IPS DF 6.9 (cell line): ENCODE measurements around the gene PLCB1.

Experiments used
- DNase-seq: peaks from one replicate; pipeline ENCODE4 v3.0.0-alpha.2; 2013; ENCODE audit warnings: low read depth, low spot score
- H3K27ac ChIP-seq: one replicate; pipeline ENCODE4 v1.5.1; 2013; ENCODE audit warnings: low read length, control low read depth
- H3K27me3 ChIP-seq: 2 replicates; pipeline ENCODE4 v1.6.1; 2013; ENCODE audit warnings: mild to moderate bottlenecking, low read length; ENCODE audit not compliant: control insufficient read depth, insufficient read depth
- H3K36me3 ChIP-seq: 2 replicates; pipeline ENCODE4 v1.6.1; 2013; ENCODE audit warnings: low read length; ENCODE audit not compliant: control insufficient read depth, insufficient read depth
- H3K4me1 ChIP-seq: 2 replicates; pipeline ENCODE4 v1.6.1; 2013; ENCODE audit warnings: low read length; ENCODE audit not compliant: control insufficient read depth, insufficient read depth
- H3K4me3 ChIP-seq: 2 replicates; pipeline ENCODE4 v1.5.1; 2013; ENCODE audit warnings: mild to moderate bottlenecking, low read length
- H3K9me3 ChIP-seq: 2 replicates; pipeline ENCODE4 v1.6.1; 2013; ENCODE audit warnings: low read length, inconsistent platforms; ENCODE audit not compliant: control insufficient read depth, insufficient read depth
- WGBS: extraction: QIAGEN DNeasy Blood & Tissue Kit; methylation state at CpG from one replicate; pipeline ENCODE4 v1.1.7; 2013; ENCODE audit warnings: mixed read lengths, missing lambda C conversion rate; ENCODE audit not compliant: insufficient read length, insufficient coverage; 5-methylcytosine and 5-hydroxymethylcytosine counted together

Gene PLCB1

DNA sequence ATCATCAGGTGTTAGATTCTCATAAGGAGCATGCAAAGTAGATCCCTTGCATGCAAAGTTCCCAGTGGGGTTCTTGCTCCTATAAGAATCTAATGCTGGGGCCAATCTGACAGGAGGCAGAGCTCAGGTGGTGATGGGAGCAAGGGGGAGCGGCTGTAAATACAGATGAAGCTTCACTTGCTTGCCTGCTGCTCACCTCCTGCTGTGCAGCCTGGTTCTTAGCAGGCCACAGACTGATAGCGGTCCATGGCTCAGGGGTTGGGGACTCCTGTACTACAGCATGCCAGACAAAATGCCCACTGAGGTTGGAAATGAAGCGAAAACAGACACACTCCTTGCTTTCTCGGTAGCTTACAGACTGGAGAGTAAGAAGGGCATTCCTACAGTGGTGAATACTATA lies 386.8 kb downstream of the PLCB1 start:
- no peak for DNase-seq
- no CpG with 5 or more reads among the region's 4 CpGs for WGBS
- no peak overlapping the region for H3K27ac ChIP-seq

DNA sequence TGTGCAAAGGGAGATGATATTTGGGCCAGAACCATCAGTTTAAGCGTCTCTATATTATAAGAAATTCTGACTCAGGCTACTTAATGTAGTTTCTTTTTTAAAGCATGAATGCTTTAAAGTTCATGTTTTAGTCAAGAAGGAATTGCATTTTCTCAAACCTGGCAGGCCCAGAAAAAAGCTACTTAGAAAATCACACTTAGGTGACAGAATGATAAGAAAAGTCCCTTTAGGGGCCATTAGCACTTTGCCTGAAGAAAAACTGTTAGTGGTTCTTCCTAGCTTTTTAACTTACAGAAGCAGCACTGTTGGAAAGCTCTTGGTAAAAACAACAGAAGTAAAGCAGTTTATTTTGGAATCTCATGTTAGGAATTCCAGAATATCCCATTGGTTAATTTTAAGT lies 387.8 kb downstream of the PLCB1 start:
- Histone ChIP-seq H3K9me3 (no peaks in the 10 kb centered on the region), H3K27ac (no peak overlapping the region), H3K4me1 (no peaks in the 10 kb centered on the region), H3K27me3 (no peaks in the 10 kb centered on the region), H3K36me3 (no peaks in the 10 kb centered on the region), H3K4me3 (no peak overlapping the region)
- DNase-seq: no peak
- no CpG with 5 or more reads among the region's 1 CpG for WGBS

More for the DNA sequence above, 386.8 kb downstream of the PLCB1 start:
- Histone ChIP-seq H3K9me3 (no peaks in the 10 kb centered on the region), H3K4me3 (no peak overlapping the region), H3K27me3 (no peaks in the 10 kb centered on the region), H3K4me1 (no peaks in the 10 kb centered on the region), H3K36me3 (no peaks in the 10 kb centered on the region)

DNA sequence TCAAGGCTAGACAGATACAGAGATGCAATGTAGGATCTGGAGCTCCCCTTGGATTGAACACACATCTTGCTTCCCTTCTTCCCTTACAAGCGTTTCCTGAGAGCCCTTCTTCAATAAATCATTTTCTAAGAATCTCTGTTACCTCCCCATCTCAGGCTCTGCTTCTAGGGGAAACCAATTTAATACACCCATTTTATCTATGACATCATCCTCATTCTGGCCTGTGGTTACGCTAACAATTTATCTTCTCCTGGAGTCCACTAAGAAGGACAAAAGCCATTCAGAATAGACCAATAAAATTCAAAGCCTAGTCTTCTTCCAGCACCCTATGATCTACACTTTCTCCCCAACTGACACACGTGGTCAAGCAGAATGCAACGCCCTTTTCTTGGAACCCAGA lies 390.1 kb downstream of the PLCB1 start:
- Histone ChIP-seq H3K9me3 (no peaks in the 10 kb centered on the region), H3K4me3 (no peak overlapping the region), H3K36me3 (no peaks in the 10 kb centered on the region), H3K27me3 (no peaks in the 10 kb centered on the region), H3K4me1 (no peaks in the 10 kb centered on the region), H3K27ac (no peak overlapping the region)
- no peak for DNase-seq
- no CpG with 5 or more reads among the region's 4 CpGs for WGBS

DNA sequence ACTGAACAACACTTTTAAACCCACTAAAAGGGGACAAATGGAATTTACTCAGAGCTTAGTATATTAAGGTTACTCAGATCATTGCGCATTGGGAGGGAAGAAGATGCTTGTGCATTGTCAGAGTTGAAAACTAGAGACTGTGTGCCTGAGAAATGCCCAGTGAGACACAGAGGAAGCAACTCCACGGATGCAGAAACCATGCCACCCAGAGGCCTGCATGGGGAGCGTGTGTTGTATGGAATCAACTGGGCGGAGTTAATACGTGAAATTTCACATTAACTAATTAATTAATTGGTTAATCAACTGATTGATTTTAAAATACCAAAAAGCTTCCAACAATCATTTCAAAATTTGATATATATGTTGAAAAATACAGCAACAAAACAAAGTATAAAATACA lies 391.6 kb downstream of the PLCB1 start:
- Histone ChIP-seq H3K36me3 (no peaks in the 10 kb centered on the region), H3K4me3 (no peak overlapping the region), H3K27me3 (no peaks in the 10 kb centered on the region), H3K27ac (no peak overlapping the region), H3K4me1 (no peaks in the 10 kb centered on the region), H3K9me3 (no peaks in the 10 kb centered on the region)
- DNase-seq: no peak
- no CpG with 5 or more reads among the region's 5 CpGs for WGBS

DNA sequence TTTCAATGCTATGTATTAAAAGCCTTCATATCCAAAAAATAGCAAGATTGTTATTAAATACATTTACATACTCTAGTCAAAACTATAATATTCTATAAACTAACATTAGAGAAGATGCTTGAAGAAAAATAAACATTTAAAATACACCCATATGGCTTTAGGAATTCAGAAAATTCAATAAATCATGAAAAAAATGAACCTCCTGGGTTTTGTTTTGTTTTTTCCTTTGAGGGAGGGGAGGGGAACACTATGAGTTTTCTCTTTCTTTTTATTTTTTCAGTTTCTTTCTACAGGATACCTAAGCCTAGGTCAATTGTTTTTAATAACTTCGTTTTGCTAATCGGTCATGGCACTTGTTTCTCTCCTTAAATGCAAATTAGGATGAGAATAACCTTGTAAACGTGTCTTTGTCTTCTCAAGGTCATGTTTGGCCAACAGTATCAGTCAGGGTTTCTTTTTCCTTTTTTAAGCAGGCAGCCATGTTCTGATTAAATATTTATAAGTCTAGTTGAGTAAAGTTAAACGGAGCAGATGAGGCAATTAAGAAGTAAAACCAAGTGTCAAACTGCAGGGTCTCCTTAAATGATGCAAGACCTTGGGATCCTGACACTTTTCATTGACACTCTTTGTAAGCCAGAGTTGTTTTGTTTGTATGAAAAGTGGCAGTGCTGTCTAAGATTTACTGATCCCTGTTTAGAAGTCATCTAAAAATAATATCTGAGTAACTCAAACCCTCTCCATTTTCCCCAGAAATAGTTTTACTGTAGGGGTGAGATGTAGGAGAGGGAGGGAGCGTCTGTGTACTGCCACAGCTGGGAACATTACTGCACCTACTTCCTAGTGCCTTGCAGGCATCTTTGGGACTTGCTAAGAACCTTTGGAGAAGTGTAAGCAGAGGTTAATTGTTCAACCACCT lies 392.3 kb downstream of the PLCB1 start:
- DNase-seq: no peak
- no peak overlapping the region for H3K27ac ChIP-seq
- no peaks in the 10 kb centered on the region for H3K9me3 ChIP-seq
- no peaks in the 10 kb centered on the region for H3K4me1 ChIP-seq
- H3K27me3 ChIP-seq: no peaks in the 10 kb centered on the region
- no CpG with 5 or more reads among the region's 5 CpGs for WGBS
- no peaks in the 10 kb centered on the region for H3K36me3 ChIP-seq
- no peak overlapping the region for H3K4me3 ChIP-seq

DNA sequence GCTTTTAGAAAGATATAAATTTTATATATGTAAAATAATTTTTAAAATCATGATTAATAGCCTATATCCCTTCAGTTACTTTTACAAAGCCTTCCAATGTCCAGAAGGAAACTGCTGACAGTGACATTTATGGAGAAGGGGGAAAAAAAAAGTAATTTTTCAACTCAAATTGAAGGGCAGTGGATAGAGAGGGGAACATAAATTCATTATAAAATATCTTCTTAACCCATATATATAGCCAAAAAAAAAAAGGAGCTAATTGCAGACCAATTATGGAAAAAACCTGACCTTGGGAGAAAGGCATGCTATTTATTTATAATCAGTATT lies 392.9 kb downstream of the PLCB1 start:
- H3K27ac ChIP-seq: no peak overlapping the region
- no peak for DNase-seq
- H3K27me3 ChIP-seq: no peaks in the 10 kb centered on the region
- no peaks in the 10 kb centered on the region for H3K36me3 ChIP-seq
- no peaks in the 10 kb centered on the region for H3K9me3 ChIP-seq
- H3K4me3 ChIP-seq: no peak overlapping the region
- no peaks in the 10 kb centered on the region for H3K4me1 ChIP-seq

DNA sequence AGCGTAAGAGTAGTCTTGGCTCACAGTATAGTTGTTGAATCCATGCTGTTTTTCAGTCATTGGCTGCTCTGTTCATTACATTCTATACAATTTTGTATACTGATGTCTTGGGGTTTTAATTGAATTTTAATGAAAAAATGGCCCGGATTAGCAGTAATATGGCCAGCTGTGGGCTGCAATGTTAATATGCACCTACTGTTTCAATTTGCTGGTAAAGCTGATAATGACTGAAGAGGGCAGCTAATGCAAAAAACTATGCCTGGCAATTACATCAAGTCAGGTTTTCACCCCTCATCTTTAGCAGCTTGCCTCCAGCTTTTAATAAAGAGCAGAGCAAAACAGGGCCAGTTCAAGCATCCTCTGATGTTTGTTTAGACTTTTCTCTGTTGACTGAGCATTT lies 394.5 kb downstream of the PLCB1 start:
- Histone ChIP-seq H3K36me3 (no peaks in the 10 kb centered on the region), H3K4me1 (no peaks in the 10 kb centered on the region), H3K27ac (no peak overlapping the region), H3K27me3 (no peaks in the 10 kb centered on the region), H3K9me3 (no peaks in the 10 kb centered on the region), H3K4me3 (no peak overlapping the region)
- WGBS: no CpG with 5 or more reads among the region's 2 CpGs
- DNase-seq: no peak

DNA sequence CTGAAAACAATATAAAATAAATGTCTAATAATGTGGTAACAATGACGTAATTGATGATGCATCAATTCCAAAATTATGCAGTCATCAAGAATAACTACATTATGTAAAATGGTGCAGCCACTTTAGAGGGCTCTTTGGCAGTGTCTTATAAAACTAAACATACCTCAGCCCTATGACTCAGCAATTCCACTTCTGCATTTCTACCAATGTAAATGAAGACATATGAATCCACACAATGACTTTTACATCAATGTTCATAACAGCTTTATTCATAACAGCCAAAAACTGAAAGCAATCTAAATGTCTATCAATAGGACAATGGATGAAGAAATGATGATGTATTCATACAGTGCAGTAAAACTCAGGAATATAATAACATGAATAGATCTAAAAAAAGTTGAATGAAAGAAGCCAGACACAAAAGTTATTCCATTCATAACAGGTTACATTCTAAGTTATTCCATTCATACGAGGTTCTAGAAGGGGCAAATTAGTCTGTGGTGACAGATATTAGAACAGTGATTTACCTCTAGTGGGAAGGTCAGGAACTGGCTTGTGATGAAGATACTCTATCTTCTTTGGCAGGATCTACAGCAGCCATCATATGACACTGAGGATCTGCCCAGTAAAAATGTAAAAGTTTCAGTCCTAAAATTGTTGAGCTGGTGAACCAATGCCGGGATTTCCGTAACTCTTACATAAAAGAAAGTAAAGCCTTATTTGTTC lies 396.1 kb downstream of the PLCB1 start:
- DNase-seq: no peak
- Histone ChIP-seq H3K27me3 (no peaks in the 10 kb centered on the region), H3K27ac (no peak overlapping the region), H3K9me3 (no peaks in the 10 kb centered on the region), H3K4me1 (no peaks in the 10 kb centered on the region), H3K4me3 (no peak overlapping the region), H3K36me3 (no peaks in the 10 kb centered on the region)
- no CpG with 5 or more reads among the region's 4 CpGs for WGBS

DNA sequence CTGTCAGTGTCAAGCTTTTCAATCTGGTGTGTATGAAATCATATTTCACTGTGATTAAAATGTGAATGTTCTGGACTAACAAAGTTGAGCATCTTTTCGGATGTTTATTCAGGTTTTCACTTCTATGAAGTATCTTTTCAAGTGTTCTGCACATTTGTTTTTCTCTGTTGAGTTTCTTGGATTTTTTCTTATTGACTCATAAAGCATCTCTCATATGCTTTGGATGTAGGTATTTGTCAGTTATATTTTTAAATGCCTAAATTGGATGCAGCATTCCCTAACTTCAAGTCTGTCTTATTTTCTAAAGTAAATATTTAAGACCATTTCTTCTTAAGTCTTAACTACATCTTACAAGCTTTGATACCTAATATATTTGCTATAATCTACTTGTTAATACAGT lies 398.0 kb downstream of the PLCB1 start:
- no CpG with 5 or more reads among the region's 1 CpG for WGBS
- Histone ChIP-seq H3K27ac (no peak overlapping the region), H3K9me3 (no peaks in the 10 kb centered on the region), H3K4me1 (no peaks in the 10 kb centered on the region), H3K36me3 (no peaks in the 10 kb centered on the region), H3K27me3 (no peaks in the 10 kb centered on the region), H3K4me3 (no peak overlapping the region)
- DNase-seq: no peak

DNA sequence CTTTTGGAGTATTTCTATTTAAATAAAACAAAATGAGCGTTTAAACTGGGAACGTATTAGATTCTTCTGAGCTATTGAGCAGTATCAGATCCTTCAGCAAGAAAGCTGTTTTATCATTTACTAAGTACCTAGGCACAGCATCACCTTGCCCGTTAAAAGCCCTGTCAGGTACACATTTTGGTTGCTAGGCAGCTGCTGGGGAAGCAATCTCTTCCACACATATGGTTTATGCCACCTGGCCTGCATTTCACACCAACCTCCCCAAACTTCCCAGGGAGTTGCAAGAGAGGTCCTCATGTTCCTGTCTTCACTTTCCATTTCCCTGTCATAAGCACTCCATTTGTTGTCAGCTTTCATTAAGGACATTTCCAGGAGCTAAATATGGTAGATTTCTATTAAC lies 400.1 kb downstream of the PLCB1 start:
- no peaks in the 10 kb centered on the region for H3K4me1 ChIP-seq
- H3K36me3 ChIP-seq: no peaks in the 10 kb centered on the region
- H3K27ac ChIP-seq: no peak overlapping the region
- DNase-seq: no peak
- no peaks in the 10 kb centered on the region for H3K27me3 ChIP-seq
- no CpG with 5 or more reads among the region's 3 CpGs for WGBS
- H3K4me3 ChIP-seq: no peak overlapping the region
- no peaks in the 10 kb centered on the region for H3K9me3 ChIP-seq
